K562 (cell line): ENCODE data around the gene PKD1L1. TPM values are rescaled to one million over a fixed set of nuclear protein-coding genes. Genes with fewer than 3 reads are reported as not detected.

Source experiments
- NCOA2 ChIP-seq, 2 experiments: fragments of 450-650 bp; IDR thresholded peaks; 2 replicates each; pipeline ENCODE4 v1.6.1; 2018; ENCODE audit warnings: mild to moderate bottlenecking in 2 of 2, moderate library complexity in 1 of 2; ENCODE audit not compliant: partially characterized antibody in 2 of 2
- NFATC3 ChIP-seq: fragments of 450-650 bp; IDR thresholded peaks from 2 replicates; pipeline ENCODE4 v1.6.1; 2017; ENCODE audit warnings: mild to moderate bottlenecking
- PHTF2 ChIP-seq: fragments of 250-450 bp; sonication (Bioruptor Pico); IDR thresholded peaks from 2 replicates; pipeline ENCODE4 v1.5.0; 2021; ENCODE audit warnings: mild to moderate bottlenecking
- SIN3A ChIP-seq, 2 experiments: fragments of 150-350 bp in 1 of 2; IDR thresholded peaks; 2 replicates each; pipeline ENCODE4 v1.6.1; 2011 to 2016; ENCODE audit warnings: borderline replicate concordance in 2 of 2, low read depth in 2 of 2, low read length in 2 of 2, mild to moderate bottlenecking in 2 of 2, moderate library complexity in 2 of 2; ENCODE audit not compliant: control insufficient read depth in 1 of 2
- SRSF1 ChIP-seq: fragments of 200-400 bp; formaldehyde crosslinking; IDR thresholded peaks from 2 replicates; pipeline ENCODE4 v1.6.1; 2017; ENCODE audit warnings: mild to moderate bottlenecking, low read depth, low read length, moderate library complexity
- SRSF3 ChIP-seq: fragments of 200-400 bp; formaldehyde crosslinking; IDR thresholded peaks from 2 replicates; pipeline ENCODE4 v1.6.1; 2016; ENCODE audit warnings: mild to moderate bottlenecking, low read length, moderate library complexity; ENCODE audit not compliant: insufficient read depth
- TOE1 ChIP-seq, 2 experiments: fragments of 450-650 bp in 1 of 2; sonication (generic) in 1 of 2; formaldehyde crosslinking in 1 of 2; IDR thresholded peaks; 2 replicates each; pipeline versions ENCODE4 v1.7.1 to v1.8.0; 2016 to 2022; ENCODE audit warnings: borderline replicate concordance in 2 of 2, mild to moderate bottlenecking in 2 of 2, antibody characterized with exemption in 1 of 2, inconsistent platforms in 1 of 2, low read depth in 1 of 2, missing genetic modification reagents in 1 of 2, moderate library complexity in 1 of 2
- ZBTB7A ChIP-seq: IDR thresholded peaks from 2 replicates; pipeline ENCODE4 v1.6.1; 2011; ENCODE audit warnings: low read depth, mild to moderate bottlenecking, low read length, moderate library complexity, borderline replicate concordance; ENCODE audit not compliant: control insufficient read depth
- polyA plus RNA-seq, 8 experiments: library from polyadenylated mRNA; depleted of rRNA in 4 of 8; stranded (reverse) in 5 of 8; unstranded in 3 of 8; fragments of >200 nt; fragmentation: Nextera tagmentation in 2 of 8; fragmentation: Illumina TruSeq in 1 of 8; extraction: Ambion mirVana in 2 of 8; extraction: Trizol in 1 of 8; gene quantifications; 2 replicates each; pipeline versions ENCODE4 v1.2.1 to v1.2.3, GENCODE V29; 2011 to 2014; ENCODE audit warnings: inconsistent platforms in 1 of 8, missing spikeins in 1 of 8
- total RNA-seq, 7 experiments: library from RNA; depleted of rRNA in 6 of 7; stranded (reverse); fragments of >200 nt in 6 of 7; fragmentation: Illumina TruSeq in 2 of 7; extraction: Trizol in 2 of 7; gene quantifications; 2 replicates each; pipeline versions ENCODE4 v1.2.1 to v1.2.3, GENCODE V29; 2011 to 2021; ENCODE audit warnings: low replicate concordance in 1 of 7
- TF ChIP-seq, protein P1 (sequence below): sonication (generic); formaldehyde crosslinking; IDR thresholded peaks from 2 replicates; pipeline ENCODE4 v1.8.0; 2022; ENCODE audit warnings: mild to moderate bottlenecking, low read depth, missing genetic modification reagents
- TF ChIP-seq, protein P2 (sequence below): IDR thresholded peaks from 2 replicates; pipeline ENCODE4 v1.6.1; 2012; ENCODE audit warnings: low read depth, low read length, improper control_type of control experiment, borderline replicate concordance
- TF ChIP-seq, protein P3 (sequence below), 2 experiments: IDR thresholded peaks; 2 replicates each; pipeline ENCODE4 v1.6.1; 2011; ENCODE audit warnings: borderline replicate concordance in 1 of 2, control low read depth in 1 of 2, low read depth in 1 of 2, low read length in 1 of 2, mild to moderate bottlenecking in 1 of 2, mixed read lengths in 1 of 2, moderate library complexity in 1 of 2; ENCODE audit not compliant: insufficient read depth in 1 of 2, insufficient read length in 1 of 2, poor library complexity in 1 of 2, severe bottlenecking in 1 of 2; ENCODE audit errors: extremely low read depth in 1 of 2
- TF ChIP-seq, protein P4 (sequence below): sonication (generic); formaldehyde crosslinking; IDR thresholded peaks from 2 replicates; pipeline ENCODE4 v1.8.0; 2022; ENCODE audit warnings: missing genetic modification reagents, mild to moderate bottlenecking, borderline replicate concordance
- TF ChIP-seq, protein P5 (sequence below), 3 experiments: IDR thresholded peaks in 2 of 3; conservative IDR thresholded peaks in 1 of 3; 2 replicates each; pipeline ENCODE4 v1.5.1; 2011 to 2012; ENCODE audit warnings: low read length in 3 of 3, mild to moderate bottlenecking in 3 of 3, control low read depth in 2 of 3, improper control_type of control experiment in 1 of 3, inconsistent platforms in 1 of 3, low read depth in 1 of 3, mixed read lengths in 1 of 3, moderate library complexity in 1 of 3; ENCODE audit not compliant: insufficient read depth in 2 of 3
- TF ChIP-seq, protein P6 (sequence below): sonication (generic); formaldehyde crosslinking; IDR thresholded peaks from 2 replicates; pipeline ENCODE4 v1.8.0; 2022; ENCODE audit warnings: mild to moderate bottlenecking, missing genetic modification reagents

The PKD1L1 gene
- total and polyA plus RNA-seq, 9 of the 15 experiments (the other 6 are each of a cell fraction or from before 2014, with no cell fraction given), result 0.01 to 0.02 TPM; not detected in 7

DNA sequence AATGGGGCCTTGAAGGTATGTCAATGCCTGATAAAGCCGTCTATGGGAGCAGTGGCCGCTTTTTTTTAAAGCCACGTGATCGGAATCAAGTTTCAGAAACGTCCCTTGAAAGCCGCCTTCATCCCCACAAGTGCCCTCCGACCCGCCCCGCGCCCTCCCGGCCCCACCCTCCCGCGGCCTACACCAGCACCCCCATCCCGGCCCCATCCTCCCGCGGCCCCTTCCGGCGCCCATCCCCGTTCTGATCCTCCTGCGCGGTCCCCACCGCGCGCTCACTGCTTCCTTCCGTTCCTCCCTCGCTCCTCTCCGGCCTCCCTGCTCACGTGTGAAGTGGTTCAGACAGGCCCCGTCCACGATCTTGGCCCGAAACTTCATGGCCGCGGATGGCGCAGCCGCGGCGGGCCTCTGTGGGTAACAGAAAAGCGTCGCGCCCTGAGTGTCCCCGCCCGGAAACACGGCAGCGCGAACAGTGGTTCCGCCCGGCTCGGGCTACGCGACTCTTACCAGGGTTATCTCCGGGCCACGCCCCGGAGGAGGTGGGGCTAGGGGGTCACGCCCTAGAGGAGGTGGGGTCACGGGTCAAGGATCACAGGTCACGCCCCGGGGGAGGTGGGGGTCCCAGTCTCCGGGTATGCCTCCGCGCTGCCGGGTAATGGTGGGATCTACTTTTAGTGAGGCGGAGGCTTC is 31.0 kb upstream of the PKD1L1 start, which contains the start of gene HUS1 (continued):
- TF ChIP-seq, protein P1, sequence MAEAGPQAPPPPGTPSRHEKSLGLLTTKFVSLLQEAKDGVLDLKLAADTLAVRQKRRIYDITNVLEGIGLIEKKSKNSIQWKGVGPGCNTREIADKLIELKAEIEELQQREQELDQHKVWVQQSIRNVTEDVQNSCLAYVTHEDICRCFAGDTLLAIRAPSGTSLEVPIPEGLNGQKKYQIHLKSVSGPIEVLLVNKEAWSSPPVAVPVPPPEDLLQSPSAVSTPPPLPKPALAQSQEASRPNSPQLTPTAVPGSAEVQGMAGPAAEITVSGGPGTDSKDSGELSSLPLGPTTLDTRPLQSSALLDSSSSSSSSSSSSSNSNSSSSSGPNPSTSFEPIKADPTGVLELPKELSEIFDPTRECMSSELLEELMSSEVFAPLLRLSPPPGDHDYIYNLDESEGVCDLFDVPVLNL, result no peak
- TF ChIP-seq NFATC3 (no peak), ZBTB7A (peak; percentile 98), SRSF1 (no peak), SRSF3 (no peak), PHTF2 (no peak), TOE1 (IDR thresholded peaks at IDR 0.05; ENCODE audit: borderline replicate concordance) (peak; percentile 88), TOE1 (CRISPR knock-in tag; IDR thresholded peaks at IDR 0.05; ENCODE audit: borderline replicate concordance, low read depth) (no peak), NCOA2 (IDR thresholded peaks at IDR 0.05; ENCODE audit: partially characterized antibody in 2 of 2) (no peak), SIN3A (IDR thresholded peaks at IDR 0.05; ENCODE audit: borderline replicate concordance in 2 of 2, control insufficient read depth in 1 of 2, low read depth in 2 of 2, low read length in 2 of 2) (peak; percentile 42 to 65; a peak in 2 of 4 replicates)
- TF ChIP-seq, protein P2, sequence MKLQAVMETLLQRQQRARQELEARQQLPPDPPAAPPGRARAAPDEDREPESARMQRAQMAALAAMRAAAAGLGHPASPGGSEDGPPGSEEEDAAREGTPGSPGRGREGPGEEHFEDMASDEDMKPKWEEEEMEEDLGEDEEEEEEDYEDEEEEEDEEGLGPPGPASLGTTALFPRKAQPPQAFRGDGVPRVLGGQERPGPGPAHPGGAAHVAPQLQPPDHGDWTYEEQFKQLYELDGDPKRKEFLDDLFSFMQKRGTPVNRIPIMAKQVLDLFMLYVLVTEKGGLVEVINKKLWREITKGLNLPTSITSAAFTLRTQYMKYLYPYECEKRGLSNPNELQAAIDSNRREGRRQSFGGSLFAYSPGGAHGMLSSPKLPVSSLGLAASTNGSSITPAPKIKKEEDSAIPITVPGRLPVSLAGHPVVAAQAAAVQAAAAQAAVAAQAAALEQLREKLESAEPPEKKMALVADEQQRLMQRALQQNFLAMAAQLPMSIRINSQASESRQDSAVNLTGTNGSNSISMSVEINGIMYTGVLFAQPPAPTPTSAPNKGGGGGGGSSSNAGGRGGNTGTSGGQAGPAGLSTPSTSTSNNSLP, result 0 out of 2 replicates have a peak, but pooled peaks have one; percentile 38
- TF ChIP-seq, protein P3, sequence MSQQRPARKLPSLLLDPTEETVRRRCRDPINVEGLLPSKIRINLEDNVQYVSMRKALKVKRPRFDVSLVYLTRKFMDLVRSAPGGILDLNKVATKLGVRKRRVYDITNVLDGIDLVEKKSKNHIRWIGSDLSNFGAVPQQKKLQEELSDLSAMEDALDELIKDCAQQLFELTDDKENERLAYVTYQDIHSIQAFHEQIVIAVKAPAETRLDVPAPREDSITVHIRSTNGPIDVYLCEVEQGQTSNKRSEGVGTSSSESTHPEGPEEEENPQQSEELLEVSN (IDR thresholded peaks at IDR 0.05; ENCODE audit: borderline replicate concordance in 1 of 2, extremely low read depth in 1 of 2, insufficient read depth in 1 of 2, insufficient read length in 1 of 2, low read depth in 1 of 2, low read length in 1 of 2, poor library complexity in 1 of 2, severe bottlenecking in 1 of 2), result peak in 1 of 2 experiments; percentile 56
- TF ChIP-seq, protein P4, sequence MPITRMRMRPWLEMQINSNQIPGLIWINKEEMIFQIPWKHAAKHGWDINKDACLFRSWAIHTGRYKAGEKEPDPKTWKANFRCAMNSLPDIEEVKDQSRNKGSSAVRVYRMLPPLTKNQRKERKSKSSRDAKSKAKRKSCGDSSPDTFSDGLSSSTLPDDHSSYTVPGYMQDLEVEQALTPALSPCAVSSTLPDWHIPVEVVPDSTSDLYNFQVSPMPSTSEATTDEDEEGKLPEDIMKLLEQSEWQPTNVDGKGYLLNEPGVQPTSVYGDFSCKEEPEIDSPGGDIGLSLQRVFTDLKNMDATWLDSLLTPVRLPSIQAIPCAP, result no peak
- TF ChIP-seq, protein P5, sequence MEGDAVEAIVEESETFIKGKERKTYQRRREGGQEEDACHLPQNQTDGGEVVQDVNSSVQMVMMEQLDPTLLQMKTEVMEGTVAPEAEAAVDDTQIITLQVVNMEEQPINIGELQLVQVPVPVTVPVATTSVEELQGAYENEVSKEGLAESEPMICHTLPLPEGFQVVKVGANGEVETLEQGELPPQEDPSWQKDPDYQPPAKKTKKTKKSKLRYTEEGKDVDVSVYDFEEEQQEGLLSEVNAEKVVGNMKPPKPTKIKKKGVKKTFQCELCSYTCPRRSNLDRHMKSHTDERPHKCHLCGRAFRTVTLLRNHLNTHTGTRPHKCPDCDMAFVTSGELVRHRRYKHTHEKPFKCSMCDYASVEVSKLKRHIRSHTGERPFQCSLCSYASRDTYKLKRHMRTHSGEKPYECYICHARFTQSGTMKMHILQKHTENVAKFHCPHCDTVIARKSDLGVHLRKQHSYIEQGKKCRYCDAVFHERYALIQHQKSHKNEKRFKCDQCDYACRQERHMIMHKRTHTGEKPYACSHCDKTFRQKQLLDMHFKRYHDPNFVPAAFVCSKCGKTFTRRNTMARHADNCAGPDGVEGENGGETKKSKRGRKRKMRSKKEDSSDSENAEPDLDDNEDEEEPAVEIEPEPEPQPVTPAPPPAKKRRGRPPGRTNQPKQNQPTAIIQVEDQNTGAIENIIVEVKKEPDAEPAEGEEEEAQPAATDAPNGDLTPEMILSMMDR (IDR thresholded peaks at IDR 0.05 in 2 of 3, conservative IDR thresholded peaks at IDR 0.05 in 1 of 3; ENCODE audit: insufficient read depth in 2 of 3, low read depth in 1 of 3, low read length in 3 of 3), result no peak
- TF ChIP-seq, protein P6, sequence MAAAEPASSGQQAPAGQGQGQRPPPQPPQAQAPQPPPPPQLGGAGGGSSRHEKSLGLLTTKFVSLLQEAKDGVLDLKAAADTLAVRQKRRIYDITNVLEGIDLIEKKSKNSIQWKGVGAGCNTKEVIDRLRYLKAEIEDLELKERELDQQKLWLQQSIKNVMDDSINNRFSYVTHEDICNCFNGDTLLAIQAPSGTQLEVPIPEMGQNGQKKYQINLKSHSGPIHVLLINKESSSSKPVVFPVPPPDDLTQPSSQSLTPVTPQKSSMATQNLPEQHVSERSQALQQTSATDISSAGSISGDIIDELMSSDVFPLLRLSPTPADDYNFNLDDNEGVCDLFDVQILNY (CRISPR knock-in tag), result no peak
